Inflammatory macrophage treated with lipopolysaccharide for 4 hours (primary cell): Measurements from ENCODE around the gene BRAT1.

Experiments used
- DNase-seq: peaks from one replicate; pipeline ENCODE4 v3.0.0-alpha.2; 2020

The BRAT1 gene

DNA sequence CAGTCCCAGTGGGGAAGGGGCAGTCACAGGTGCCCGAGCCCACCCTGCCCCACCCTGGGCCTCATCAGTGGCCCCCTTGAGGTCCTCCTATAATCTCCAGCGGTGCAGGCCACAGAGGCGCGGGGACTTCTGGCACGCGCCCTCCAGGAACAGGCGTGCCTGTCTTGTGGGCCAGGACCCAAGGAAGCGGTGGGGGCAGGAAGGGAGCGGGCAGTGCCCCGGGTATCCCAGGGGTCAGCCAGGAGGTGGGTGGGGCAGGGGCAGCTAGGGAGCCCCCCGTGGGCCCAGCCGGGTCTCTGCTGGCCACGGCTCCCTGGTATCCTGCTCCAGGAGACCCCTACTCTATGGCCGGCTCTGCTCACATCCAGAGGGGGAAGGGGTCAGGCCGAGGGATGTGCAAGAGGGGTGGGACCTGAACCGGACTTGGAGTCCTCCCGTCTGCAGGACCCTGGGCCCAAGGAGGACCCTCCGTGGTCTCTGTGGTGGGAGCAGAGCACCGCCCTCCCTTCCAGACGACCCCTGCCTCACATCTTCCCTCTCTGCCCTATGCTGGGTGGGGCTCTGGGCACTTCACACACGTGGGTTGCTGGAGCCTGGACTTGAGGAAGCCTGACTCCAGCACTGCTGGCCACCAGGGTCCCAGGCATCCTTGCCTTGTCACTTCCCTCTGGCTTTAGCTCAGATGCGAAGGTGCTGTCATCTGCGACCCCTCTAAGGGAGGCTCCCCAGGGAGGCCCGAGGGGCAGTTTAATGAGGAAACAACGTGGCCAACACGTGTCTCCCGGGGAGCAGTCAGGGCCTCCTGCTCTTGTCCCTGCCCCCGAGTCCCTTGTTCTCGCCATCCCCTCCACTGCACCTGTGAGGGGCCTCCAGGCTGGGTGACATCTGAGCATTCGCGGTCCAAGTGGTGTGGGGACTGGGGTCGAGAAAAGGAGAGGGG, 60.9 kb downstream of the BRAT1 start:
- DNase-seq = no peak

DNA sequence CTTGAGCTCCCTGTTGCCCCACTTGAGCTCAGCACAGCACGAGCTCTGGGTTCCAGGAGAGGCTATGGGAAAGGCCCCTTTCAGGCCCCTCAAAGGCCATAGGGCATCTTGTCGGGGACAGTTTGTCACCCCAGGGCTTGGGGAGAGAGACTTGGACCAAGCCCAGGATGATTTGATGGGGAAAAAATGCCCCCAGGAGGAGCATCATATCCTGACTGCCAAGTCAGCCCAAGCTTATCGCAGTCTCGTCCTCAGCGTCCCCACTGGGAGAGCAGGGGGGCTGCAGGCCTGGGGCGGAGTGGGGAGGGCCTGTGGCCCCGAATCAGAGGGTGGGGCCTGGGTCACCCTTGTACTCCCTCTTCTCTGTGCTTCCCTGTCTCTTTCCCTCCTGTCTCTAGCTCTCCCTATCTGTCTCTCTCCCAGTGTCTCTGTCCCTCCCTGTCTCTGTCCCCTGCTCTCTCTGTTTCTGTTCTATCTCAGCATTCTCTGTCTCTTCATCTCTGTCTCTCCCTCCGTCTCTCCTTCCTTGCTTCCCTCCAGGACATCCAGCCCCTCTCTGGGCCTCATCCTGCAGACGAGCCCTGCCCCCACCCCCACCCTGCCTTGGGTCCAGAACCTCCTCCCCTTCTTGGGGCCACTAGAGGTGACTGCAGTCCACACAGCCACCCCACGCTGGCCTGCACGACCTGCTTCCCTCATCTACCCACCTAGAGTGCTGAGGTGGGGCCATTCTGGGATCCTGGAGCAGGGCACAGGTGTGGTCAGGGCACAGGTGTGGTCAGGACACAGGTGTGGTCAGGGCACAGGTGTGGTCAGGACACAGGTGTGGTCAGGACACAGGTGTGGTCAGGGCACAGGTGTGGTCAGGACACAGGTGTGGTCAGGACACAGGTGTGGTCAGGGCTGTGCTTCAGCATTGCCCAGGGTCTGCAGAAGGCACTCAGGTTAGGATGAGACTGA, 61.8 kb downstream of the BRAT1 start:
- no peak for DNase-seq

DNA sequence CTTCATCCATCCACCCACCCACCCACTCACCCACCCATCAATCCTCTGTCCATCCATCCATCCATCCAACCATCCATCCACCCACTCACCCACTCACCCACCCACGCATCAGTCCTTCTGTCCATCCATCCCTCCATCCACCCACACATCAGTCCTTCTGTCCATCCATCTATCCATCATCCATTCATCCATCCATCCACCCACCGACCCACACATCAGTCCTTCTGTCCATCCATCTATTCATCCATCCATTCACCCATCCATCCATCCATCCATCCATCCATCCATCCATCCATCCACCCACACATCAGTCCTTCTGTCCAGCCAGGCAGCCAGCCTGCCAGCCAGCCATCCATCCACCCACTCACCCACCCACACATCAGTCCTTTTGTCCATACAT, 63.3 kb downstream of the BRAT1 start:
- DNase-seq = no peak

DNA sequence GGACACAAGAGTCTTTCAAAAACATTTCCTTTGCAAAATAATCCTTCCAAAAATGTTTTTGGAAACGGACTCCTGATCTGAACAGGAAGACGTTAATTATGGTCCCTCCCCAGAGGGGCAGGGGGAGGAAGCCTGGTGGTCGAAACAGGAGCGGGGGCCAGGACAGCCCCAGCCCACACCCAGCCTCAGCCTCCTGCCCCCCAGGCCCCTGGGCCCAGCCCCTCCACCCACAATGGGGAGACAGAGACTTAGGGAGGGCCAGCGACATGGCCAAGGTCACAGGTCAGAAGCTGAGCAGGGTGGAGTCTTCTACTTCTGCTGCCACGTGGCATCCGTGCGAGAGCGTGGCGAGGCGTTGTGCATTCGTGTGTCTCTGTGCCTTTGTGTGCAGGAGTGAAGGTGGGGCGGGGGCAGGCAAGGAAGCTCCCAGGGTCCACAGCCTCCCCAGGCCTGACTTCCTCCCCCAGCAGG, 65.1 kb downstream of the BRAT1 start:
- no peak for DNase-seq

DNA sequence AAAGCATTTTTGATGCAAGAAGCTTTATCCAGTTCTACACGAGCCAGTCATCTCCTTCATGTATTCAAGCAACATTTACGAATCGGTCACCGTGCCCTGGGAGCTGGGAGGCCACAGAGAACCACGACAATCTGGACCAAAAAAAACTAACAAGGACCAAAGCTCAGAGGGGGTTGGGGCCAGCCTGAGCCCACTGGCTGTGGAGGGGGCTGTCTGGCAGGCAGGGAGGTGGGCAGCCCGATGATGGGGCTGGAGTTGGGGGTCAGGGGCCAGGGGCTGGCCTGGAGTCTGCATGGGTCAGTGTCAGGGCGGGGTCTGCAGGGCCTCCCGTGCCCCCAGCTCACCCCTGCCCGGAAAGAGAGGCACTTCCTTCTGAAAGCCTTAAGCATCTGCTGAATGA, 66.6 kb downstream of the BRAT1 start:
- DNase-seq = no peak

DNA sequence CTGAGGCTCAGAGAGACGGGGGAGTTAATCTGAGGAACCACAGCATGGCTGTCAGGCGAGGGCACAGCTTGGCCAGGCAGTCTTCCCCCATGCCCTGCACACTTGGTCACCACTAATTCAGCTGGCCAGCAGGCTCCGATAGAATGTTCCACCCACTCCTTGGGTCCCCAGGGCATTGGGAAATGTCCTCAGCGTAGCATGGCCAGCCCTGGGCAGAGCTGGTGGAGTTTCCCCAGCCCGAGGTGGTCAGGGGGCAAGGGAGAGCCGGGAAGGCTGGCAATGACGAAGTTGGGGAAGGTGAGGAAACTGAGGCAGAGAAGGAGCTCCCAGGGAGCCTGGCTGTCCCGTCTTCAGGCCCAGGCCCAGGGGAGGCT, 67.1 kb downstream of the BRAT1 start:
- no peak for DNase-seq
